Stimulated activated CD8-positive, alpha-beta memory T cell treated with anti-CD3 and anti-CD28 coated beads, Interleukin-15, amount 100 ng/mL, for 48 hours (primary cell): Measurements from ENCODE around the gene USP46.

Source experiments
- DNase-seq, 2 donors: peaks; one replicate each; pipeline ENCODE4 v3.0.0-alpha.2; 2020; ENCODE audit warnings: low read depth in 2 of 2

USP46 gene

DNA sequence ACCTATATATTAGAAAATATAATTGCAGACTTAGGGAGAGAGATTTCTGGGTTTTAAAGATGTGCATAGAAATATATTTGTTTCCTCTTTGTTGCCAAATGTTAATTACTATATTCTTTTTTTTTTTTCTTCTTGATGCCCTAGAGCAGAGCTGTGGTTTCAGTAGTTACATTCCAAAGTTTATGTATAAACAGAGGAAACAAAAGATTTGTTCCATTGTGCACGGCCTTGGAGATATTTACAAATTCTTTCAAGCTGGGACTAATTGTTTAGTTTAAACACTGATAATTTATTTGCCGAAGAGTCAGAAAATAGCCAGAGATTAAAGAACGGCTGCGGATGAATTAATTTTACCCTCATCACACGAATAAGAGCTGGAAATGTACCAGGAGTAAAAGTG is 85.1 kb downstream of the USP46 start:
- DNase-seq, result no peak

DNA sequence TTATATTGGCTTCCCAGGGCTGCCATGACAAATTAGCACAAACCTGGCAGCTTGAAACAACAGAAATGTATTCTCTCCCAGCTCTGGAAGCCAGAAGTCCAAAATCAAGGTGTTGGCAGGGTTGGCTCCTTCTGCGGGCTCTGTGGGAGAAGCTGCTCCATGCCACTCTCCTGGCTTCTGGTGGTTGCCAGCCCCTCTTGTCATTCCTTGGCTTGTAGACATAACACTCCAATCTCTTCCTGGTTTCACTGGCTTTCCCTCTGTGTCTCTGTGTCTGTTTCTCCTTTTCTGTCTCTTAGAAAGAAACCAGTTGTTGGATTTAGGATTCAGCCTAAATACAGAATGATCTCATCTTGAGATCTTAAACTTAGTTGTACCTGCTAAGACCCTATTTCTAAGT is 85.5 kb downstream of the USP46 start:
- DNase-seq, result no peak

DNA sequence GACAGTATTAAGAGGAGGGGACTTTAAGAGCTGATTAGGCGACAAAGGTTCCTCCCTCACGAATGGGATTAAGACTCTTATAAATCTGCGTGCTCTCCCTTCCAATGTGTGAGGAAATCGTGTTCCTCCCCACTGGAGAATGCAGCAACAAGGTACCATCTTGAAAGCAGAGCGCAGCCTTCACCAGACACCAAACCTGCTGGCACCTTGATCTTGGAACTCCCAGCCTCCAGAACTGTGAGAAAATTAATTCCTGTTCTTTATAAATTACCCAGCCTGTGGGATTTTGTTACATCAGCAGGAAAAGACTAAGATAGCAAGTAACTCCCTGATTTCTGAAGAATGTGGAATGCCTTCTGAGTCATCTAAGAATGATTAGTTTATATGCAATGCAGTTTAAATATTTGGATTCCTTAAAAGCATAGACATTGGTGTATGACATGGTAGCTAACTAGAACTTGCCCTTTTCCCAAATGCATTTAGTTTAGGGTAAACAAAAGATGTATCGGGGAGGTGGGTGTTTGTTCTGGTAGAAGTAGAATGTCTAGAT is 86.1 kb downstream of the USP46 start:
- DNase-seq, result no peak

DNA sequence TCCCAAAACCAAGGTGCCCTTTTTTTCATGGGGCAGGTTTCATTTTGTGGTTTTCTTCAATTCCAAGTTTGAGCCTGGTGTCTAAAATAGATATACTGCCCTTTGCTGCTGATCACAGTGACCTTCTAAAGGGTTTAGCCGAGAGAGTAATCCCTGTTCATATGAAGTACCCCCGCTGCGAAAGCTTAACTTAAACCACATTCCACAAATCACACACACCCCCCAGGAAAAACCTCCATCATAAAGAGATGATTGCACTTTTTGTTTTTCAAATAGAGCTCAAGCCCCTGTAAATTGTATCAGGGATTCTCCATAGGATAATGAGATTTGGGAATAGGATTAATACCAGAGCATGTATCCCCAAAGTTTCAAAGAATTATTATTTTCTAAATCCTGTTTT is 90.8 kb downstream of the USP46 start:
- DNase-seq, result no peak

DNA sequence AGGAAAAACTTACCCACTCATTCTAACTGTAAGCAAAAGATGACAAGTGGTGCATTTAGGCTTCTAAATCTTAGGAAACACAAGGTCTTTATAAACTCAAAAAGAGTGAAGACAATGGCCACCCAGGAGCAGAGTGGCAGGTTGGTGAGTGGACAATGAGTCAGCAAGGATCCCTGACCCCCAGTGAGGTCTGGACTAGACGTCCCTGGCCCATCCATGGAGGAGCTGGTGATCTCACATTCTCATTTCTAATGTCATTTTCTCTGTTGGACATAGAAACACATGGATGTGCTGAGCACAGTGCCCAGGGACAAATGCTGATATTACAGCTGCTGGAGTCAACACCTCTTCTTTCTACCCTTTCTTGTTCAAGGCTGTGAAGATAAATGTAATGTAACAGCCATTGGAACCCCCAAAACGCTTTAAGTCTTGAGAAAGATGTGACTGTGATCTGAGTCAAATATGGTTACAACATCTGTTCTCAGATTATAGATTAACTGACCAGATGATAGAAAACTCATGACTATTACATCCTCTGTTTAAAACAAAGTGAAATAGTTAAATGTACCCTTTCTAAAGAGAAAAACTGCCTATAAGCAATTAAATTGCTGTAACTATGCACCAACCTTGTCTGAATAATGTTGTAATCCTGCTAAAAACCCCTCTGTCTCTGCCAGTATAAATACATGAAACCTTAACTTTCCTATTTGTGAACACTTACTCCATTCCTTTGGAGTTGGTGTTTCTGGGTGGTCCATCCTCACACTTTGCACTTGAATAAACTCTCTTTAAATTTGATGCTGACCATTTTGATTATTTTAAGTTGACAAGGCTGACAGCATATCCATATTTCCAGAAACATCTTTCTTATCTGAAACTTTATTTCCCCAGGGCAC is 92.7 kb downstream of the USP46 start:
- DNase-seq, result no peak

DNA sequence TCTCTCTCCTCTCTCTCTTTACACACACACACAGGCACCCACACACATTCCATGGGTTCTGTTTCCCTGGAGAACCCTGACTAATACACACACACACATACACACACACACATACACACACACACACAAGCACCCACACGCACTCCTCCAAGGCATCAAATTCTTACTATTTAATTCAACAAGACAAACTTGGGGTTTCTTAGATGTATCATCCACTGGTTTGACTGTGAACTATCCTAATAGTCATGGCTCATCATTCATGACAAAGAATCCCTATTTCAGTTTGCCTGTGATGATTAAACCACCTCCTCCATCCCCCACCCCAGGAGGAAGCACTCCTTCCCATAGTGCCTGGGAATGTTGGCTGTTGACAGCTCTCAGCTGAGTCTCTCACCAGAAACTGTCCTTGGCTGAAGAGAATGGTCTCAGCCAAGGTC is 98.2 kb downstream of the USP46 start:
- DNase-seq, result no peak

DNA sequence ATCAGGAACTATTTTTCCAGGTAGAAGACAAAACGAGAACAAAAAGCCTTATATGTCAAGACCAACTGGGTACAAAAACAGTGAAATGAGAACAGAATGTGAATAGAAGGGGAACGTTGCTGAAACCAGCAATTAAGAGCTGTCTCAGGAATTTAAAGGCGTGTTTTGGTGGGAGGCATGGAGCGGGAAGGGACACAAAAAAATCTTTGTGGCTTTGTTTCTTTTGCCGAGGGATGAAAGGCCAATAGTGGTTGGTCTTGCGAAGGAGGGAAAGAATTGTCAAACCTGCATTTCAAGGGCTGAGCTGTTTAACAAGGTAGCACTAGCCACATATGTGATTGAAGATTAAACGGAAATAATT is 103.8 kb downstream of the USP46 start:
- DNase-seq, result no peak

DNA sequence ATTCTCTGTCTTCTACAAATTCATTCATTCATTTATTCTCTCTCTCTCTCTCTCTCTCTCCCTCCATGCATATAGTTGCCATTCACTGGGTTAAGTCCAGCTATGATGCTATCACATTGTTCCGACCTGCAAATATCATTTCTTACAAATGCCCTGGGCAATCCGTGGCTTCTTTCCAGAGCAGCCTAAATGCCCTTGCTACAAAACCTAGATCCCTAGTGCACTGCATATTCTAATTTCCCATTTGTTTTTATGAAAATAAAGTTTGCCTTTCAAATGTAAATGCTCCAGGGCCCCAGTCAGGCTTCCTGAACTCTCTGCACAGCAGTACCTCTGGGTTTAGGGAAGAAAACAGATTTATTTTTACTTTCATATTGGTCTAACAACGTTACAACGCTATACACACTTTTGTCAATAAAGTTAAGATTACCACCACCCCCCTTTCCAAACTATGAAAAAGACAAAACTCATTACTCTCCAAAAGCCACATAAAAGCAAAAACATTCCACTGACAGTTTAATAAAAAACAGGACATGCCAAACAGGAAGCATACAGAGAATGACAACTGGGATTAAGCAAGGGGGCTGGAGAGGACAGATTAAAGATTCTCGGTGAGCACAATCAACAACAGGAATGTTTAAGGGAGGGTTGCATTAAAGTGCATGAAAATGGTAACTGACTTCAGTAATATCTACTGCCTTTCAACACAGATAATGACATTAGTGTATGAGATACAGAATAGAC is 104.3 kb downstream of the USP46 start:
- DNase-seq, result no peak

DNA sequence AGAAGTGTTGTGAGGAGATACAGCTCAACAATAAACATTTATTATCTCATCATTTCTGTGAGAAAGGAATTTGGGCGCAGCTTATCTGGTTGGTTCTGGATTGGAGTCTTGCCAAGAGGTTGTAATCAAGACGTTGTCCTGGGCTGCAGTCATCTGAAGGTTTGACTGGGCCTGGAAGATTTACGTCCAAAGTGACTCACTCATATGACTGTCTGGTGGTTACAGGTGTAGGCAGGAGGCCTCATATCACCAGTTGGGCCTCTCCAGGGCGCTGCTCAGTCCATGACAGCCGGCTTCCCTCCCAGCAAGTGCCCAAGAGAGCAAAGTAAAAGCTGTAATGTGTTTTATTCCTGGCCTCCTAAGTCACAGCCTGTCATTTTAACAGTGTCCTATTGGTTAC is 106.3 kb downstream of the USP46 start:
- DNase-seq, result no peak

DNA sequence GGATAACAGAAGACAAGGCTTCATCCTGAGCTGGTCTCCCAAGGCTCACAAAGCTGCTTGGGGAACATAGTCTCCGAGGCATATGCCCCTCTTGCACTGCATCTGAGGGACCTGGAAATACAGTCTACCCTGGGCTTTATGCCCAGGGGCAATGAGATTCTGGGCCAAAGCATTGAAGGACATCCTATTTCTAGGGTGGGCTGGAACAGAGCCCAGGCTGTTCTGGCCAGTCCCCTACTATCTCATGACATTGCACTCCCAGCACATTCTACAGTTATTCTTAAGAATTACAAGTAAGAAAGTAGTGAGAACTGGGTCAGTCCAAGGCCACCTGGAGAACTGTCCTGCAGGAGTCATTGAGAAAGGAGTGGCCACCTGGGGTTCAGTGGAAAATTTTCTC is 107.6 kb downstream of the USP46 start:
- DNase-seq, result no peak

DNA sequence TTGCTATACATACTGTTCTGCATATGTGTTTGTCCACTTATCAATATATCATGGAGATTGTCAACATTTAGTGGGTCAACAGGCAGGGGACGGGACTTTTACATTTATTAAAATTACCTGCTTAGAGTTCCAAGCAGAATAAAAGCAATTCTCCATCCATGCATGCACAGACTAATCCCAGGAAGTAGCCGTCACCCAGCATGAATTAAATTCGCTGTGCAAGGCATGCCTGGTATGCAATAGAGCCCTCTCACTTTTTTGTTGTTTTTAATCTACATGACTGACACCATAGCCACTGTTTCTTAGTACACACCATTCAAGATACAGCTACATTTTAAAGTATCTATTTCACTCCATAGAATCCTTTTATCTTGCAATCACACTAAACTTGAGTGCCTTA is 108.9 kb downstream of the USP46 start:
- DNase-seq, result no peak

DNA sequence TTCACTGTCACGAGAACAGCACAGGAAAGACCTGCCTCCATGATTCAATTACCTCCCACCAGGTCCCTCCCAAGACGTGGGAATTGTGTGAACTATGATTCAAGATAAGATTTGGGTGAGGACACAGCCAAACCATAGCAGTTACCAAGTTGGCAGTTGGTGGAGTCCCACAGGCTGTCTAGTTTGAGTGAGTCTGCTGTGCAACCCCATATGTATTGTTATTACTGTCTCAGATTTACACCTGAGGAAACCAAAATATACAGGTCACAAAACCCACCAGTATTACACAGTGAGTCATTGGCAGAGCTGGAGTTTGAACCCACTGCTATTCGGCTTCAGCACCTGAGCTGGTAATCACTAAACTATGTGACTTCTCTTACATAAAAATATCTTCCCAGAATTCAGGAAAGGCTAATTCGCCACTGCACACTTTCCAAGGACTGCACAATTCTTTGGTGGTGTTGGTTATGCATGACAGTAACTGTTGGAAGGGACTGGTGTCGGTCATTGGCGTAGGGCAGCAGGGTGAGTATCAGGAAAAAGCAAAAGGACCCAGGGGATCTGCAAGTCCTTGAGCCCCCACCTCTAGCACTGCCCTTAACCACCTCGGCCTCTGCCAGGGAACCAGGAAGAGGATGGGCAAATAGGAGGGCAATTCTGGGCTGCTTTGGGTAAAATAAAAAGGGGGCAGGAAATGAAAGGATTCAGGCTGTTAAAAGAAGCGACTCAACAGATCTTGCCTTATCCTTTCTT is 110.1 kb downstream of the USP46 start:
- DNase-seq, result no peak

DNA sequence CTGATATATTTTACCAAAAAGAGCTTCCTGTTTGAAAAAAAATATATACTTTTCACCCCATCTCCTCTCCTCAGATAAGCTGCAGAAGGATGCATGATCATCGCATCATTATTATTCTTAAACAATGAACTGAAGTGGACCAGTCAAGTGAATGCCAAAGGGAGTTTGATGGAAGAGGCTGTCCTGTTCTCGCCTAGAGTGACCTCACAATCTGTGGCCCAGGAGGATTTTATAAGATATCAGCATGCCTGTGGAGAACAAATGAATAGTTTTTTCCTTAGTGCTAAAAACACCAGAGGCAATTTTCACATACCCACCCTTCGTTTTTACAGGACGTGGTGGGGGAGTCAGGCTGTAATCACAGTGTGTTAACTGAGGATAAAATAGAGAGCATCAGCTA is 112.7 kb downstream of the USP46 start:
- DNase-seq, result no peak

DNA sequence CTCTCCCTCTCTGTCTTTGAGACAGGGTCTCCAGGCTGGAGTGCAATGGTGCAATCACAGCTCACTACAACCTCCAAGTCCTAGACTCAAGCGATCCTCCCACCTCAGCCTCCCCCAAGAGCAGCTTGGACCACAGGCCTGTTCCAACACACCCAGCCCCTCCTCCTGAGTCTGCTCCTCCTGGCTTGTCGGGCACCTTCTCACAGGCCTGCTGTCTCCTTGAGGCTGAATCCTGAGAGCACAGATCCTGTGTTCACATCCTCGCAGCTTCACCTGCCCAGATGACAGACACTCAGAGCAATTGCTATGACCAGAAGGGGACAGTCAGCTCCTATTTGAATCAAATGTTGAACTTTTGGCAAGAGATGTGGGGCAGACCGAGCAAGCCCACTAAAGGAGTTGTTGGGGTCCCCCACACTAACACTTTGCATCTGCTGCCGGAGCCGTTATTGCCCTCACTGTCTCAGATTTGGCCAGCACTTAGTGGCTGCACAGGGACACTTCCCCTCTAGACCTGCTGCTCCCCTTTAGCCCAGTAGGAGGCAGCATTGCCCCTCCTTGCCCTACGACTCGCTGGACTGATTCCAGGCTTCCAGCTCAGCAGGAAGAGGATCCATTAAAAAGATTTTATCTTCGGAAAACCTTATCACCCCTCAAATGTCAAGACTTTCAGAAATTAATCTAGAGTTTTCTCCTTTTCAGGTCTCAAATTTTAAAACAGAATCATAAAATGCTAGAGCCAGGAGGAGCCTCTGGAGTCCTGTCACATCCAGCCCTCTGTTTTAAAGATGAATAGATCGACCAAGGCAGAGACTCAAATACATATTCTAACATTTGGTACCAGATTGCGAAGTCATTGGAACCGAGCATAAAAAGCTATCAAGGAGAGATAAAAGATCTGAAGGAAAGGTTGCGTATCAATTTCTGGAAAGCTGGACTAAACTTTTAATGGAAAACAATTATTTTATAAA is 113.7 kb downstream of the USP46 start:
- peak; percentile 7 to 14 for DNase-seq
